Type B pancreatic cell (in vitro differentiated cells): ENCODE measurements around the gene NPAS3. TPM values are rescaled to one million over a fixed set of nuclear protein-coding genes. Genes with fewer than 3 reads are reported as not detected.

Source experiments
- DNase-seq: peaks from one replicate; pipeline ENCODE4 v3.0.0; 2021; ENCODE audit warnings: mixed read lengths; ENCODE audit not compliant: unreplicated experiment; ENCODE audit errors: extremely low spot score
- H3K27ac Mint-ChIP-seq: 2 replicates; pipeline ENCODE4 v1.8.0; 2021; ENCODE audit warnings: mild to moderate bottlenecking, mixed read lengths
- H3K27me3 Mint-ChIP-seq: 2 replicates; pipeline ENCODE4 v1.8.0; 2021; ENCODE audit warnings: mixed read lengths
- H3K36me3 Mint-ChIP-seq: 2 replicates; pipeline ENCODE4 v1.8.0; 2021; ENCODE audit warnings: mixed read lengths
- H3K4me1 Mint-ChIP-seq: one replicate; pipeline ENCODE4 v1.8.0; 2021; ENCODE audit warnings: mixed read lengths; ENCODE audit not compliant: unreplicated experiment
- H3K4me3 Mint-ChIP-seq: 2 replicates; pipeline ENCODE4 v1.8.0; 2021; ENCODE audit warnings: mild to moderate bottlenecking, mixed read lengths
- H3K9me3 Mint-ChIP-seq: 2 replicates; pipeline ENCODE4 v1.8.0; 2021; ENCODE audit warnings: mixed read lengths
- CTCF ChIP-seq: fragments of 200-600 bp; sonication (generic); conservative IDR thresholded peaks from 2 replicates; pipeline ENCODE4 v1.5.0; 2021; ENCODE audit warnings: antibody characterized with exemption, mild to moderate bottlenecking
- total RNA-seq: library from RNA; stranded (reverse); gene quantifications from 2 replicates; pipeline ENCODE4 v1.2.1, GENCODE V29; 2021; ENCODE audit warnings: low replicate concordance

NPAS3 gene
- total RNA-seq, 1 donor from 2014 or later, result 8.7 TPM

GRCh38 chr14:33532553-33532952 is 593.9 kb downstream of the NPAS3 start:
- Mint-ChIP-seq H3K27ac (no peak overlapping the region), H3K9me3 (no peaks in the 10 kb centered on the region), H3K36me3 (no peaks in the 10 kb centered on the region), H3K27me3 (peaks cover 9% of the 10 kb centered on the region), H3K4me3 (no peak overlapping the region), H3K4me1 (peaks cover 7% of the 10 kb centered on the region)
- DNase-seq, result no peak
- TF ChIP-seq CTCF, result no peak

- no peak overlapping the region for H3K27ac Mint-ChIP-seq
- no peaks in the 10 kb centered on the region for H3K36me3 Mint-ChIP-seq
- peaks cover 12% of the 10 kb centered on the region for H3K4me1 Mint-ChIP-seq
- H3K9me3 Mint-ChIP-seq, result no peaks in the 10 kb centered on the region
- no peak for TF ChIP-seq CTCF
- no peak overlapping the region for H3K4me3 Mint-ChIP-seq
- DNase-seq, result no peak
- peaks cover 8% of the 10 kb centered on the region for H3K27me3 Mint-ChIP-seq
Observed at GRCh38 chr14:33534104-33534503, 595.4 kb downstream of the NPAS3 start.

- DNase-seq, result no peak
- Mint-ChIP-seq H3K9me3 (no peaks in the 10 kb centered on the region), H3K4me3 (no peak overlapping the region), H3K27me3 (peaks cover 8% of the 10 kb centered on the region), H3K27ac (no peak overlapping the region), H3K36me3 (no peaks in the 10 kb centered on the region), H3K4me1 (peaks cover 14% of the 10 kb centered on the region)
- TF ChIP-seq CTCF, result no peak
Observed at GRCh38 chr14:33534632-33535031, 596.0 kb downstream of the NPAS3 start.

GRCh38 chr14:33539918-33540357 is 601.3 kb downstream of the NPAS3 start:
- H3K36me3 Mint-ChIP-seq, result no peaks in the 10 kb centered on the region
- peaks cover 37% of the 10 kb centered on the region for H3K4me1 Mint-ChIP-seq
- peaks cover 7% of the 10 kb centered on the region for H3K27me3 Mint-ChIP-seq
- H3K27ac Mint-ChIP-seq, result no peak overlapping the region
- H3K9me3 Mint-ChIP-seq, result no peaks in the 10 kb centered on the region
- no peak for DNase-seq
- no peak for TF ChIP-seq CTCF
- H3K4me3 Mint-ChIP-seq, result no peak overlapping the region

- H3K4me1 Mint-ChIP-seq, result peaks cover 37% of the 10 kb centered on the region
- no peaks in the 10 kb centered on the region for H3K36me3 Mint-ChIP-seq
- H3K9me3 Mint-ChIP-seq, result no peaks in the 10 kb centered on the region
- H3K27me3 Mint-ChIP-seq, result peaks cover 7% of the 10 kb centered on the region
- no peak overlapping the region for H3K27ac Mint-ChIP-seq
- no peak overlapping the region for H3K4me3 Mint-ChIP-seq
- no peak for DNase-seq
- TF ChIP-seq CTCF, result no peak
Observed at GRCh38 chr14:33541171-33541570, 602.5 kb downstream of the NPAS3 start.
